H1 (cell line): ENCODE measurements around the gene HYAL1. TPM values are rescaled to one million over a fixed set of nuclear protein-coding genes. Genes with fewer than 3 reads are reported as not detected.
A peak's percentile ranks its signal among the peaks of the same experiment; 100 is the strongest.

Experiments used
- CTCF ChIA-PET: fragments of 300-600 bp; sonication (Branson Sonifier 250); formaldehyde crosslinking; loops from one replicate; lab custom pipeline; 2021; ENCODE audit not compliant: partially characterized antibody; lab: Charles Lee
- POLR2A ChIA-PET: fragments of 300-600 bp; sonication (Branson Sonifier 250); formaldehyde crosslinking; loops from one replicate; lab custom pipeline; 2021; ENCODE audit warnings: inconsistent platforms; ENCODE audit not compliant: partially characterized antibody; lab: Charles Lee
- DNase-seq, 2 experiments: peaks; one replicate each; pipeline versions ENCODE4 v3.0.0 to v3.0.0-alpha.2; 2010 to 2022; ENCODE audit warnings: low spot score in 2 of 2, low read depth in 1 of 2, mixed read lengths in 1 of 2
- FAIRE-seq: peaks from 2 replicates; lab custom pipeline; 2011; peaks lifted over from hg19 to GRCh38; lab: Jason Lieb, UNC
- H2AFZ ChIP-seq: 2 replicates; pipeline ENCODE4 v1.8.1; 2012; ENCODE audit warnings: low read length, inconsistent platforms
- H2AK5ac ChIP-seq: 2 replicates; pipeline ENCODE4 v1.6.1; 2013; ENCODE audit warnings: low read depth, low read length
- H2BK120ac ChIP-seq: replicated peaks from 2 replicates; pipeline ENCODE3; 2013; ENCODE audit warnings: low read depth, low read length, inconsistent platforms
- H2BK12ac ChIP-seq: 2 replicates; pipeline ENCODE4 v1.6.1; 2013; ENCODE audit warnings: low read depth, low read length
- H2BK15ac ChIP-seq: 2 replicates; pipeline ENCODE4 v1.6.1; 2013; ENCODE audit warnings: low read length
- H2BK20ac ChIP-seq: 2 replicates; pipeline ENCODE4 v1.6.1; 2013; ENCODE audit warnings: low read length
- H2BK5ac ChIP-seq: 2 replicates; pipeline ENCODE4 v1.6.1; 2013; ENCODE audit warnings: low read depth, low read length
- H3K14ac ChIP-seq: 2 replicates; pipeline ENCODE4 v1.6.1; 2013; ENCODE audit warnings: inconsistent platforms; ENCODE audit not compliant: insufficient read length
- H3K18ac ChIP-seq: 2 replicates; pipeline ENCODE4 v1.6.1; 2013; ENCODE audit warnings: low read length; ENCODE audit errors: extremely low read depth
- H3K23ac ChIP-seq: 2 replicates; pipeline ENCODE4 v1.6.1; 2013; ENCODE audit warnings: inconsistent platforms; ENCODE audit not compliant: insufficient read length
- H3K23me2 ChIP-seq: 2 replicates; pipeline ENCODE4 v1.6.1; 2013; ENCODE audit warnings: low read depth, low read length
- H3K27ac ChIP-seq: 2 replicates; pipeline ENCODE4 v1.6.1; 2011; ENCODE audit warnings: low read depth, low read length, inconsistent platforms
- H3K27me3 ChIP-seq, 4 experiments: replicated peaks in 1 of 4; 1 replicate in 1 of 4; 2 replicates in 3 of 4; pipeline versions ENCODE4 v1.6.1 to v1.8.1; 2011 to 2013; ENCODE audit warnings: low read length in 3 of 4, mild to moderate bottlenecking in 3 of 4, inconsistent platforms in 2 of 4, mixed read lengths in 2 of 4, moderate library complexity in 1 of 4; ENCODE audit not compliant: control insufficient read depth in 3 of 4, insufficient read depth in 3 of 4; ENCODE audit errors: extremely low read depth in 1 of 4
- H3K36me3 ChIP-seq, 4 experiments: 2 replicates each; pipeline versions ENCODE4 v1.6.1 to v1.8.1; 2011 to 2013; ENCODE audit warnings: mild to moderate bottlenecking in 4 of 4, low read length in 3 of 4, moderate library complexity in 2 of 4, control low read depth in 1 of 4, inconsistent platforms in 1 of 4; ENCODE audit not compliant: insufficient read depth in 4 of 4, control insufficient read depth in 2 of 4
- H3K4ac ChIP-seq: replicated peaks from 2 replicates; pipeline ENCODE3; 2013; ENCODE audit warnings: low read length, low read depth, mixed read lengths, inconsistent platforms; ENCODE audit not compliant: insufficient read length
- H3K4me1 ChIP-seq, 4 experiments: replicated peaks in 1 of 4; 1 replicate in 1 of 4; 2 replicates in 3 of 4; pipeline versions ENCODE4 v1.6.1 to v1.8.1; 2011 to 2013; ENCODE audit warnings: low read length in 3 of 4, inconsistent platforms in 2 of 4, mixed read lengths in 1 of 4; ENCODE audit not compliant: insufficient read depth in 4 of 4, control insufficient read depth in 3 of 4
- H3K4me2 ChIP-seq, 2 experiments: 2 replicates each; pipeline versions ENCODE4 v1.6.1 to v1.8.1; 2011 to 2013; ENCODE audit warnings: low read depth in 2 of 2, low read length in 2 of 2, control low read depth in 1 of 2, inconsistent platforms in 1 of 2, mild to moderate bottlenecking in 1 of 2; ENCODE audit not compliant: insufficient read depth in 1 of 2
- H3K4me3 ChIP-seq, 4 experiments: fragments of 200-600, 300-600 bp in 1 of 4; sonication (generic), shearing (Covaris generic), sonication (Bioruptor Twin) in 1 of 4; 2 replicates each; pipeline versions ENCODE4 v1.5.1 to v1.8.1; 2011 to 2016; ENCODE audit warnings: low read length in 4 of 4, low read depth in 3 of 4, control low read depth in 2 of 4, inconsistent platforms in 2 of 4, mild to moderate bottlenecking in 2 of 4, mixed read lengths in 1 of 4, moderate library complexity in 1 of 4; ENCODE audit not compliant: insufficient read depth in 2 of 4; ENCODE audit errors: extremely low read depth in 1 of 4
- H3K56ac ChIP-seq: replicated peaks from 2 replicates; pipeline ENCODE3; 2013; ENCODE audit warnings: low read depth, mild to moderate bottlenecking, mixed read lengths, low read length, inconsistent platforms; ENCODE audit not compliant: insufficient read length
- H3K79me1 ChIP-seq: 2 replicates; pipeline ENCODE4 v1.6.1; 2013; ENCODE audit warnings: low read depth, low read length, control low read depth
- H3K79me2 ChIP-seq, 2 experiments: 2 replicates each; pipeline versions ENCODE4 v1.6.1 to v1.8.1; 2012 to 2013; ENCODE audit warnings: low read length in 2 of 2, mild to moderate bottlenecking in 2 of 2, inconsistent platforms in 1 of 2; ENCODE audit not compliant: insufficient read depth in 2 of 2, control insufficient read depth in 1 of 2
- H3K9ac ChIP-seq, 4 experiments: replicated peaks in 1 of 4; 1 replicate in 1 of 4; 2 replicates in 3 of 4; pipeline versions ENCODE4 v1.6.1 to v1.8.1; 2011 to 2013; ENCODE audit warnings: low read depth in 3 of 4, low read length in 3 of 4, control low read depth in 2 of 4, mild to moderate bottlenecking in 2 of 4, moderate library complexity in 2 of 4, inconsistent platforms in 1 of 4; ENCODE audit errors: extremely low read depth in 1 of 4
- H3K9me3 ChIP-seq, 2 experiments: 2 replicates each; pipeline versions ENCODE4 v1.6.1 to v1.8.1; 2012 to 2013; ENCODE audit warnings: mild to moderate bottlenecking in 2 of 2, moderate library complexity in 2 of 2, control low read depth in 1 of 2, inconsistent platforms in 1 of 2, low read depth in 1 of 2, low read length in 1 of 2, mixed read lengths in 1 of 2; ENCODE audit not compliant: insufficient read depth in 2 of 2
- H4K20me1 ChIP-seq, 2 experiments: replicated peaks in 1 of 2; 2 replicates each; pipeline versions ENCODE3 to v1.8.1; 2011 to 2013; ENCODE audit warnings: inconsistent platforms in 2 of 2, low read length in 2 of 2, mild to moderate bottlenecking in 1 of 2; ENCODE audit not compliant: insufficient read depth in 2 of 2, control insufficient read depth in 1 of 2
- H4K5ac ChIP-seq: 2 replicates; pipeline ENCODE4 v1.6.1; 2013; ENCODE audit warnings: low read length, low read depth, mixed read lengths, inconsistent platforms; ENCODE audit not compliant: insufficient read length
- H4K8ac ChIP-seq: 2 replicates; pipeline ENCODE4 v1.8.0; 2013; ENCODE audit warnings: mild to moderate bottlenecking, moderate library complexity, low read length, inconsistent platforms; ENCODE audit not compliant: insufficient read depth; ENCODE audit errors: extremely low read depth
- H4K91ac ChIP-seq: replicated peaks from 2 replicates; pipeline ENCODE3; 2013; ENCODE audit warnings: low read length, mixed read lengths, inconsistent platforms; ENCODE audit not compliant: insufficient read length
- ASH2L ChIP-seq: fragments of 200-600, 300-600 bp; sonication (generic); IDR thresholded peaks from one replicate; pipeline ENCODE4 v1.7.1; 2017; ENCODE audit warnings: low read length
- BRCA1 ChIP-seq: IDR thresholded peaks from 2 replicates; pipeline ENCODE4 v1.6.1; 2012; ENCODE audit warnings: low read depth, low read length, improper control_type of control experiment
- CHD1 ChIP-seq: IDR thresholded peaks from 2 replicates; pipeline ENCODE4 v1.6.1; 2012; ENCODE audit warnings: low read depth, low read length, improper control_type of control experiment
- CREB1 ChIP-seq: IDR thresholded peaks from 2 replicates; pipeline ENCODE4 v1.6.1; 2012; ENCODE audit warnings: inconsistent platforms
- EGR1 ChIP-seq: IDR thresholded peaks from 2 replicates; pipeline ENCODE4 v1.6.1; 2011; ENCODE audit warnings: low read depth, low read length, borderline replicate concordance
- EZH2 ChIP-seq: fragments of 200-600 bp; sonication (generic); IDR thresholded peaks from 2 replicates; pipeline ENCODE4 v1.7.1; 2012; ENCODE audit warnings: low read depth, mild to moderate bottlenecking, moderate library complexity, low read length, inconsistent platforms; ENCODE audit not compliant: severe bottlenecking
- FOSL1 ChIP-seq: IDR thresholded peaks from 2 replicates; pipeline ENCODE4 v1.6.1; 2011; ENCODE audit warnings: mild to moderate bottlenecking, low read depth, low read length, moderate library complexity; ENCODE audit not compliant: insufficient read depth
- KDM4A ChIP-seq: IDR thresholded peaks from one replicate; pipeline ENCODE4 v1.7.1; 2012; ENCODE audit warnings: low read depth, mild to moderate bottlenecking, moderate library complexity, low read length, inconsistent platforms; ENCODE audit not compliant: severe bottlenecking
- MAFK ChIP-seq: IDR thresholded peaks from 2 replicates; pipeline ENCODE4 v1.6.1; 2012; ENCODE audit warnings: low read depth, mild to moderate bottlenecking, improper control_type of control experiment, low read length
- RBBP5 ChIP-seq: IDR thresholded peaks from 2 replicates; pipeline ENCODE4 v1.7.1; 2012; ENCODE audit warnings: low read depth, mild to moderate bottlenecking, inconsistent platforms, low read length, moderate library complexity, borderline replicate concordance
- SIN3A ChIP-seq, 2 experiments: IDR thresholded peaks in 1 of 2; conservative IDR thresholded peaks in 1 of 2; 2 replicates each; pipeline ENCODE4 v1.6.1; 2011 to 2012; ENCODE audit warnings: low read length in 2 of 2, improper control_type of control experiment in 1 of 2, low read depth in 1 of 2, mild to moderate bottlenecking in 1 of 2
- SIRT6 ChIP-seq: IDR thresholded peaks from one replicate; pipeline ENCODE4 v1.7.1; 2012; ENCODE audit warnings: low read length, inconsistent platforms
- SP4 ChIP-seq: IDR thresholded peaks from 2 replicates; pipeline ENCODE4 v1.6.1; 2012; ENCODE audit warnings: low read length, inconsistent platforms
- SUZ12 ChIP-seq: fragments of 200-600 bp; sonication (generic); IDR thresholded peaks from 2 replicates; pipeline ENCODE4 v1.6.1; 2012; ENCODE audit warnings: mild to moderate bottlenecking, inconsistent platforms, low read length, moderate library complexity, mixed read lengths
- TEAD4 ChIP-seq: IDR thresholded peaks from 2 replicates; pipeline ENCODE4 v1.6.1; 2012; ENCODE audit warnings: low read depth, low read length, inconsistent platforms, mixed read lengths
- ZNF274 ChIP-seq: IDR thresholded peaks from 2 replicates; pipeline ENCODE4 v1.7.0; 2012; ENCODE audit warnings: low read length, borderline replicate concordance; ENCODE audit errors: extremely low read depth
- polyA plus RNA-seq, 7 experiments: library from polyadenylated mRNA; depleted of rRNA in 3 of 7; stranded (reverse) in 5 of 7; unstranded in 2 of 7; fragments of >200 nt in 5 of 7; fragments of 200-250 nt in 2 of 7; gene quantifications; 1 replicate in 5 of 7; 2 replicates in 1 of 7; 4 replicates in 1 of 7; pipeline versions ENCODE4 v1.2.1 to v1.2.3, GENCODE V29; 2011 to 2013; ENCODE audit warnings: missing spikeins in 2 of 7, mixed read lengths in 2 of 7
- total RNA-seq: library from RNA; stranded (reverse); fragmentation: NEBNext Ultra II Directional; extraction: Animal tissue kit (Norgen Biotek cat#: 25700); gene quantifications from 2 replicates; pipeline ENCODE4 v1.2.1, GENCODE V29; 2021

HYAL1 gene
- total and polyA plus RNA-seq, 2 of the 8 experiments (the other 6 are each of a cell fraction or from before 2014, with no cell fraction given) = 2.0 to 5.4 TPM

- FAIRE-seq (no peak), DNase-seq (no peak)
- Histone ChIP-seq H3K9me3 (peaks cover 9 to 20% of the 10 kb centered on the region in 2 experiments; a peak in 3 of 4 replicates), H4K91ac (no peak overlapping the region), H4K20me1 (no peaks in the 10 kb centered on the region), H3K23ac (no peak overlapping the region), H3K18ac (no peak overlapping the region), H3K4me3 (no peak overlapping the region), H2BK20ac (no peak overlapping the region), H3K79me2 (no peaks in the 10 kb centered on the region), H3K27ac (no peak overlapping the region), H3K56ac (no peak overlapping the region), H3K4me2 (no peak overlapping the region), H2BK5ac (no peak overlapping the region), H2AK5ac (0 out of 2 replicates have a peak overlapping the region, but pooled peaks have one; percentile 24), H3K36me3 (no peaks in the 10 kb centered on the region), H3K4ac (no peak overlapping the region), H3K14ac (no peak overlapping the region), H3K23me2 (no peaks in the 10 kb centered on the region; the same call in 1 of the 2 replicates), H3K27me3 (no peaks in the 10 kb centered on the region), H3K79me1 (no peaks in the 10 kb centered on the region), H2BK15ac (no peak overlapping the region), H4K8ac (no peak overlapping the region), H2AFZ (no peak overlapping the region), H2BK120ac (no peak overlapping the region), H2BK12ac (no peak overlapping the region), H4K5ac (no peak overlapping the region), H3K9ac (no peak overlapping the region), H3K4me1 (peaks cover 0 to 20% (median 11%) of the 10 kb centered on the region in 4 experiments; a peak in 6 of 7 replicates)
- CTCF ChIA-PET = interaction anchor here (0.7 to 3.1 kb wide), 3 partner anchors 19 to 58 kb away, joined by 3 to 18 read pairs (median 3); partner anchors contain the start of genes HYAL2 and RASSF1
- POLR2A ChIA-PET = interaction anchor here (1.0 to 11.3 kb wide), 3 partner anchors 14 to 24 kb away, joined by 4 to 149 read pairs (median 15); partner anchors contain the start of genes HYAL2 and TUSC2
- no peak for TF ChIP-seq EGR1
- no peak for TF ChIP-seq MAFK
- no peak for TF ChIP-seq KDM4A
- TF ChIP-seq FOSL1 = no peak
- no peak for TF ChIP-seq SP4
- TF ChIP-seq SUZ12 = no peak
- TF ChIP-seq TEAD4 = no peak
- TF ChIP-seq CREB1 = no peak
- no peak for TF ChIP-seq CHD1
- no peak for TF ChIP-seq ASH2L
- no peak for TF ChIP-seq RBBP5
- TF ChIP-seq BRCA1 = no peak
- no peak for TF ChIP-seq ZNF274
- no peak for TF ChIP-seq SIRT6
- no peak for TF ChIP-seq SIN3A (conservative IDR thresholded peaks at IDR 0.05 in 1 of 2, IDR thresholded peaks at IDR 0.05 in 1 of 2; ENCODE audit: low read depth in 1 of 2, low read length in 2 of 2)
- no peak for TF ChIP-seq EZH2
Observed at GRCh38 chr3:50304601-50305000, 1.2 kb upstream of the HYAL1 start.
